ENCODE measurements around the gene TXNL4A.
"Not testable (repeated sequence)": the region's sequence is repeated elsewhere in the genome, so short reads cannot be mapped to it uniquely, and the experiment has no call there.

TXNL4A gene

GRCh38 chr18:79988451-79989194 lies at the start of gene TXNL4A:
Gene TXNL4A (minus strand): TSS chr18:79988563. CDS start chr18:79988392, 171 bp downstream.
- peak; percentile 92 for DNase-seq (ENCODE audit: low spot score)

GRCh38 chr18:80037300-80037699 lies 48.9 kb upstream of the TXNL4A start:
- no peak for DNase-seq (ENCODE audit: low spot score)

- no peak for DNase-seq (ENCODE audit: low spot score)
Measured at GRCh38 chr18:80035997-80036396, 47.6 kb upstream of the TXNL4A start.

GRCh38 chr18:80034852-80035406 lies 46.6 kb upstream of the TXNL4A start:
- DNase-seq (ENCODE audit: low spot score): no peak

- peak; percentile 99 for DNase-seq (ENCODE audit: low spot score)
Measured at GRCh38 chr18:80034068-80034851, 45.9 kb upstream of the TXNL4A start, which contains the start of gene RBFA. Gene RBFA (plus strand): TSS chr18:80034434. CDS start chr18:80034496, 62 bp downstream.

- no peak for DNase-seq (ENCODE audit: low spot score)
Measured at GRCh38 chr18:80033181-80034067, 45.1 kb upstream of the TXNL4A start.

GRCh38 chr18:80029690-80030089 lies 41.3 kb upstream of the TXNL4A start:
- no peak for DNase-seq (ENCODE audit: low spot score)

GRCh38 chr18:80027719-80028118 lies 39.4 kb upstream of the TXNL4A start:
- DNase-seq (ENCODE audit: low spot score): peak; percentile 59

GRCh38 chr18:80026363-80026762 lies 38.0 kb upstream of the TXNL4A start:
- no peak for DNase-seq (ENCODE audit: low spot score)

- DNase-seq (ENCODE audit: low spot score): no peak
Measured at GRCh38 chr18:80023173-80023572, 34.8 kb upstream of the TXNL4A start.

GRCh38 chr18:80022613-80023012 lies 34.2 kb upstream of the TXNL4A start:
- DNase-seq (ENCODE audit: low spot score): no peak

- DNase-seq (ENCODE audit: low spot score): no peak
Measured at GRCh38 chr18:80012714-80013113, 24.4 kb upstream of the TXNL4A start.

GRCh38 chr18:80011496-80012137 lies 23.3 kb upstream of the TXNL4A start:
- DNase-seq (ENCODE audit: low spot score): not testable (repeated sequence)

GRCh38 chr18:80010551-80010906 lies 22.2 kb upstream of the TXNL4A start:
- DNase-seq (ENCODE audit: low spot score): peak; percentile 51

GRCh38 chr18:80009661-80010550 lies 21.5 kb upstream of the TXNL4A start:
- DNase-seq (ENCODE audit: low spot score): peak; percentile 93

GRCh38 chr18:80006724-80007123 lies 18.4 kb upstream of the TXNL4A start:
- no peak for DNase-seq (ENCODE audit: low spot score)

- DNase-seq (ENCODE audit: low spot score): no peak
Measured at GRCh38 chr18:80004600-80005342, 16.4 kb upstream of the TXNL4A start.

- no peak for DNase-seq (ENCODE audit: low spot score)
Measured at GRCh38 chr18:80002468-80002867, 14.1 kb upstream of the TXNL4A start.

- DNase-seq (ENCODE audit: low spot score): no peak
Measured at GRCh38 chr18:80000877-80001276, 12.5 kb upstream of the TXNL4A start.

- DNase-seq (ENCODE audit: low spot score): not testable (repeated sequence)
Measured at GRCh38 chr18:79999701-80000100, 11.3 kb upstream of the TXNL4A start.
